Ishikawa (cell line): ENCODE measurements around the gene OPHN1.

Source experiments
- CEBPB ChIP-seq: IDR thresholded peaks from 2 replicates; pipeline ENCODE4 v1.6.1; 2012
- CREB1 ChIP-seq: IDR thresholded peaks from 2 replicates; pipeline ENCODE4 v1.6.1; 2012; ENCODE audit warnings: low read depth
- EGR1 ChIP-seq: IDR thresholded peaks from 2 replicates; pipeline ENCODE4 v1.6.1; 2012
- EP300 ChIP-seq: IDR thresholded peaks from 2 replicates; pipeline ENCODE4 v1.6.1; 2012; ENCODE audit warnings: borderline replicate concordance
- FOXM1 ChIP-seq: IDR thresholded peaks from 2 replicates; pipeline ENCODE4 v1.6.1; 2012; ENCODE audit warnings: low read depth, borderline replicate concordance
- MAX ChIP-seq: IDR thresholded peaks from 2 replicates; pipeline ENCODE4 v1.6.1; 2012
- NFIC ChIP-seq: IDR thresholded peaks from 2 replicates; pipeline ENCODE4 v1.6.1; 2012
- RAD21 ChIP-seq: IDR thresholded peaks from 2 replicates; pipeline ENCODE4 v1.6.1; 2012; ENCODE audit warnings: low read depth
- REST ChIP-seq: IDR thresholded peaks from 2 replicates; pipeline ENCODE4 v1.6.1; 2012; ENCODE audit warnings: low read depth, mild to moderate bottlenecking
- TAF1 ChIP-seq: IDR thresholded peaks from 2 replicates; pipeline ENCODE4 v1.6.1; 2012; ENCODE audit warnings: low read depth, mild to moderate bottlenecking
- TCF12 ChIP-seq: IDR thresholded peaks from 2 replicates; pipeline ENCODE4 v1.6.1; 2012; ENCODE audit warnings: low read depth
- TEAD4 ChIP-seq: IDR thresholded peaks from 2 replicates; pipeline ENCODE4 v1.6.1; 2012
- USF1 ChIP-seq: IDR thresholded peaks from 2 replicates; pipeline ENCODE4 v1.6.1; 2012
- YY1 ChIP-seq: IDR thresholded peaks from 2 replicates; pipeline ENCODE4 v1.6.1; 2012; ENCODE audit warnings: low read depth
- ZBTB7A ChIP-seq: IDR thresholded peaks from 2 replicates; pipeline ENCODE4 v1.6.1; 2012; ENCODE audit warnings: low read depth

Gene OPHN1

GRCh38 chrX:68196939-68197791, 236.1 kb downstream of the OPHN1 start:
- TF ChIP-seq YY1 (no peak), RAD21 (peak; percentile 78)

- TF ChIP-seq REST (no peak), FOXM1 (no peak), RAD21 (no peak), MAX (no peak), EP300 (no peak), YY1 (no peak), EGR1 (no peak), TAF1 (no peak), CEBPB (no peak), CREB1 (no peak), TCF12 (no peak), TEAD4 (no peak), ZBTB7A (no peak), NFIC (no peak), USF1 (no peak)
These were observed 237.7 kb downstream of the OPHN1 start for GRCh38 chrX:68195561-68195960.

GRCh38 chrX:68193786-68194185, 239.5 kb downstream of the OPHN1 start:
- TF ChIP-seq REST (no peak), TEAD4 (no peak), EGR1 (no peak), TCF12 (no peak)

GRCh38 chrX:68193234-68193633, 240.1 kb downstream of the OPHN1 start:
- no peak for TF ChIP-seq YY1
- no peak for TF ChIP-seq REST
- no peak for TF ChIP-seq TEAD4
- TF ChIP-seq USF1 = no peak
- TF ChIP-seq TAF1 = no peak
- no peak for TF ChIP-seq MAX
- no peak for TF ChIP-seq CREB1
- TF ChIP-seq CEBPB = no peak
- no peak for TF ChIP-seq NFIC
- TF ChIP-seq EP300 = no peak
- no peak for TF ChIP-seq FOXM1
- TF ChIP-seq ZBTB7A = no peak

- TF ChIP-seq EP300 = no peak
- TF ChIP-seq ZBTB7A = no peak
- no peak for TF ChIP-seq CEBPB
- no peak for TF ChIP-seq REST
- TF ChIP-seq MAX = no peak
- TF ChIP-seq TAF1 = no peak
- TF ChIP-seq USF1 = no peak
- no peak for TF ChIP-seq CREB1
- TF ChIP-seq NFIC = no peak
These were observed 242.5 kb downstream of the OPHN1 start for GRCh38 chrX:68190799-68191198.
